ENCODE data around the gene TERB2. TPM values are rescaled to one million over a fixed set of nuclear protein-coding genes. Genes with fewer than 3 reads are reported as not detected.
A peak's percentile ranks its signal among the peaks of the same experiment; 100 is the strongest.
"Not testable (repeated sequence)": the region's sequence is repeated elsewhere in the genome, so short reads cannot be mapped to it uniquely, and the experiment has no call there.

Gene TERB2
- total and polyA plus RNA-seq, 2 donors (not counting 3 experiments of a cell fraction or from before 2014, with no cell fraction given), result not detected

DNA sequence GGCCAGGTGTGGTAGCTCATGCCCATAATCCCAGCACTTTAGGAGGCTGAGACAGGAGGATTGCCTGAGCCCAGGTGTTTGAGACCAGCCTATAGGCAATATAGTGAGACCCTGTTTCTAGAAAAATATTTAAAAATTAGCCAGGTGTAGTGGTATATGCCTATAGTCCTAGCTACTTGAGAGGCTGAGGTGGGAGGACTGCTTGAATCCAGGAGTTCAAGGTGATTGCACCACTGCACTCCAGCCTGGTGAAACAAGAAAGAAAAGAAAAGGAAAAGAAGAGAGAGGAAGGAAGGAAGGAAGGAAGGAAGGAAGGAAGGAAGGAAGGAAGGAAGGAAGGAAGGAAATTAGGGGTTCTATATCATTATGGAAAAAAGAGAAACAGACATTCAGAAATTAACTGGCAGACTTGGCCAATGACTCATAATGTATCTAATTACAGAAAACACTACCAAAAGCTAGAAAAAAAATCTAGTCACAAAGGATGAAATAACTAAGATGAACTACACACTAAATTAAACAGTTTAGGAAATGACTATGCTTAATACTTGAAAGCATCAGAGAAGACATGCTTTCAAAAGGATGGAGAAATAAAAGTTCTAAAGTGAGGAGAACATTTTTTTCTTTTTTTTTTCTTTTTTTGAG, 45.4 kb upstream of the TERB2 start:
- Histone ChIP-seq H3K4me3 (replicated peaks in 1 of 3; ENCODE audit: insufficient read depth in 1 of 3, low read depth in 1 of 3, low read length in 3 of 3) (no peak overlapping the region), H3K4me2 (ENCODE audit: insufficient read depth, low read length) (no peak overlapping the region), H3K36me3 (ENCODE audit: control insufficient read depth in 2 of 2, extremely low read depth in 1 of 2, insufficient read depth in 2 of 2, low read length in 2 of 2) (no peaks in the 10 kb centered on the region), H3K79me2 (ENCODE audit: control insufficient read depth, insufficient read depth, low read length) (no peaks in the 10 kb centered on the region), H3K9me3 (replicated peaks; ENCODE audit: control insufficient read depth, insufficient read depth, low read length) (no peaks in the 10 kb centered on the region), H3K27me3 (ENCODE audit: control insufficient read depth in 2 of 2, insufficient read depth in 2 of 2, low read length in 2 of 2) (peaks cover 0 to 1% of the 10 kb centered on the region in 2 experiments), H3K9me1 (replicated peaks; ENCODE audit: control insufficient read depth, extremely low read depth, insufficient read depth, low read length) (no peaks in the 10 kb centered on the region), H3K4me1 (ENCODE audit: control insufficient read depth, extremely low read depth, insufficient read depth, low read length) (no peaks in the 10 kb centered on the region), H2AFZ (ENCODE audit: low read depth, low read length) (no peak overlapping the region), H3K27ac (ENCODE audit: insufficient read depth, low read depth, low read length) (no peak overlapping the region), H3K9ac (replicated peaks; ENCODE audit: extremely low read depth, insufficient read depth, low read length) (no peak overlapping the region), H4K20me1 (replicated peaks; ENCODE audit: control insufficient read depth, extremely low read depth, insufficient read depth, low read length) (no peaks in the 10 kb centered on the region)
- intact Hi-C loops (cut with micrococcal nuclease), result no loop called here
- no peak for DNase-seq (ENCODE audit: low read depth, low spot score)
- dilution Hi-C loops (cut with MboI; ENCODE audit: extremely low pct_ligation_motif_present, low sequenced_read_pairs), result no loop called here
- BruUV-seq (replicated peaks), result no TSS peak
- ChIA-PET POLR2A (no interaction called here), CTCF (interaction anchor here (0.6 to 1.0 kb wide), 2 partner anchors 9 to 33 kb away, joined by 3 read pairs; no protein-coding TSS in a partner anchor)
- no peak for TF ChIP-seq MYC (IDR thresholded peaks at IDR 0.05; ENCODE audit: low read depth, low read length)
- no peak for TF ChIP-seq FOS (IDR thresholded peaks at IDR 0.05; ENCODE audit: borderline replicate concordance, insufficient read depth, low read length)
- no peak for TF ChIP-seq POLR2AphosphoS5 (IDR thresholded peaks at IDR 0.05; ENCODE audit: insufficient read depth, low read depth, low read length)
- TF ChIP-seq JUN (IDR thresholded peaks at IDR 0.05; ENCODE audit: borderline replicate concordance, insufficient read depth, insufficient read length, low read depth), result no peak
- TF ChIP-seq POLR2A (IDR thresholded peaks at IDR 0.05; ENCODE audit: low read depth, low read length), result no peak
- no peak for TF ChIP-seq EZH2 (IDR thresholded peaks at IDR 0.05; ENCODE audit: borderline replicate concordance, low read depth, low read length, severe bottlenecking)
- TF ChIP-seq, protein P1, sequence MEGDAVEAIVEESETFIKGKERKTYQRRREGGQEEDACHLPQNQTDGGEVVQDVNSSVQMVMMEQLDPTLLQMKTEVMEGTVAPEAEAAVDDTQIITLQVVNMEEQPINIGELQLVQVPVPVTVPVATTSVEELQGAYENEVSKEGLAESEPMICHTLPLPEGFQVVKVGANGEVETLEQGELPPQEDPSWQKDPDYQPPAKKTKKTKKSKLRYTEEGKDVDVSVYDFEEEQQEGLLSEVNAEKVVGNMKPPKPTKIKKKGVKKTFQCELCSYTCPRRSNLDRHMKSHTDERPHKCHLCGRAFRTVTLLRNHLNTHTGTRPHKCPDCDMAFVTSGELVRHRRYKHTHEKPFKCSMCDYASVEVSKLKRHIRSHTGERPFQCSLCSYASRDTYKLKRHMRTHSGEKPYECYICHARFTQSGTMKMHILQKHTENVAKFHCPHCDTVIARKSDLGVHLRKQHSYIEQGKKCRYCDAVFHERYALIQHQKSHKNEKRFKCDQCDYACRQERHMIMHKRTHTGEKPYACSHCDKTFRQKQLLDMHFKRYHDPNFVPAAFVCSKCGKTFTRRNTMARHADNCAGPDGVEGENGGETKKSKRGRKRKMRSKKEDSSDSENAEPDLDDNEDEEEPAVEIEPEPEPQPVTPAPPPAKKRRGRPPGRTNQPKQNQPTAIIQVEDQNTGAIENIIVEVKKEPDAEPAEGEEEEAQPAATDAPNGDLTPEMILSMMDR (IDR thresholded peaks at IDR 0.05; ENCODE audit: extremely low read depth in 1 of 2, insufficient read depth in 1 of 2, low read depth in 1 of 2, low read length in 2 of 2), result no peak
- no peak for TF ChIP-seq MAX (IDR thresholded peaks at IDR 0.05; ENCODE audit: insufficient read depth, insufficient read length)
- TF ChIP-seq GATA2 (IDR thresholded peaks at IDR 0.05; ENCODE audit: insufficient read depth, insufficient read length, low read depth, low read length), result no peak
- no peak for FAIRE-seq

DNA sequence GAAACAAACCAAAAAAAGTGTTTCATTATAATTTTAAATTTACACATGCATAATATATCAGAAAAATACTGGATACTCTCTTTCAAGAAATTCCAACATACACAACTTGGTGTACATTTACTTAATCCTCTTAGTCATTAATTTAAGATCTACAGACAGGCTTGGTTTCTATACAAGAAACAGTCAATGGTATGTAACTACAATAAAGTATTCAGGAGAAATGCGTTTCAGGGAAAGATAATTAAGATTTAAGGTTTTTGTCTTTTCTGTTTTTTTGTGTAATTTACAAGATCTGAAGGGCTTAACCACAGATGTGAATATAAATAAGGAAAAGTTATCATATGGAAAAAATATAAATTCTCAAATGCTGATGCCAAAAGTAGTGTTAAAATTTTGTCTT, 44.3 kb upstream of the TERB2 start:
- H3K4me2 ChIP-seq (ENCODE audit: insufficient read depth, low read length); H3K36me3 ChIP-seq (ENCODE audit: control insufficient read depth in 2 of 2, extremely low read depth in 1 of 2, insufficient read depth in 2 of 2, low read length in 2 of 2); dilution Hi-C loops (cut with MboI; ENCODE audit: extremely low pct_ligation_motif_present, low sequenced_read_pairs); H3K9me3 ChIP-seq (replicated peaks; ENCODE audit: control insufficient read depth, insufficient read depth, low read length); CTCF ChIA-PET; DNase-seq (ENCODE audit: low read depth, low spot score); intact Hi-C loops (cut with micrococcal nuclease); H3K9ac ChIP-seq (replicated peaks; ENCODE audit: extremely low read depth, insufficient read depth, low read length); H4K20me1 ChIP-seq (replicated peaks; ENCODE audit: control insufficient read depth, extremely low read depth, insufficient read depth, low read length); H3K79me2 ChIP-seq (ENCODE audit: control insufficient read depth, insufficient read depth, low read length); H3K27ac ChIP-seq (ENCODE audit: insufficient read depth, low read depth, low read length); H3K4me1 ChIP-seq (ENCODE audit: control insufficient read depth, extremely low read depth, insufficient read depth, low read length); H3K9me1 ChIP-seq (replicated peaks; ENCODE audit: control insufficient read depth, extremely low read depth, insufficient read depth, low read length); POLR2A ChIA-PET; FAIRE-seq; H3K27me3 ChIP-seq (ENCODE audit: control insufficient read depth in 2 of 2, insufficient read depth in 2 of 2, low read length in 2 of 2); H2AFZ ChIP-seq (ENCODE audit: low read depth, low read length); H3K4me3 ChIP-seq (replicated peaks in 1 of 3; ENCODE audit: insufficient read depth in 1 of 3, low read depth in 1 of 3, low read length in 3 of 3); BruUV-seq (replicated peaks): not testable (repeated sequence)

DNA sequence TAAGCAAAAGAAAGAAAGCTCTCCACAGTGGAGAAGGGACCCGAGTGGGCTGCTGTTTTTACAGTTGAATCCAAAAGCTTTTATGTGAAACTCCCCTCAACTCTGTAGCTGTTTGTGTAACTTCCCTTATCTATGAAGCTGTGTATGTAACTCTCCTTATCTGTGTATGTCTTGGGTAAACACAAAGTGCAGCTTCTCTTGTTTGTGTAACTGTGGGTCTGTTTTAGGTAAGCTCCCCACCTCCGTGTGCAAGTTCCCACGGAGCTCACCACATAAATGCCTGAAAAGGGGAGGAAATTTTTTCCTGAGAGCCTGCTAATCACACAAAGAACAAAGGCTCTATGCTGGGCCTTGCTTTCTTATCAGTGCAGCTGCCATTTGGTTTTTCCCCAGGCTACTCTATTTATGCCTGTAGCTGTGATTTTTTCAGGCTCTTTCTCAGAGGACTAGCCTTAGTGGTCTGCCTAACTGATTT, 43.5 kb upstream of the TERB2 start:
- dilution Hi-C loops (cut with MboI; ENCODE audit: extremely low pct_ligation_motif_present, low sequenced_read_pairs); H3K4me1 ChIP-seq (ENCODE audit: control insufficient read depth, extremely low read depth, insufficient read depth, low read length); intact Hi-C loops (cut with micrococcal nuclease); H3K79me2 ChIP-seq (ENCODE audit: control insufficient read depth, insufficient read depth, low read length); H2AFZ ChIP-seq (ENCODE audit: low read depth, low read length); H3K9me1 ChIP-seq (replicated peaks; ENCODE audit: control insufficient read depth, extremely low read depth, insufficient read depth, low read length); POLR2A ChIA-PET; H3K36me3 ChIP-seq (ENCODE audit: control insufficient read depth in 2 of 2, extremely low read depth in 1 of 2, insufficient read depth in 2 of 2, low read length in 2 of 2); BruUV-seq (replicated peaks); H3K27ac ChIP-seq (ENCODE audit: insufficient read depth, low read depth, low read length); H3K9me3 ChIP-seq (replicated peaks; ENCODE audit: control insufficient read depth, insufficient read depth, low read length); H3K4me2 ChIP-seq (ENCODE audit: insufficient read depth, low read length); H3K27me3 ChIP-seq (ENCODE audit: control insufficient read depth in 2 of 2, insufficient read depth in 2 of 2, low read length in 2 of 2); CTCF ChIA-PET; DNase-seq (ENCODE audit: low read depth, low spot score); H3K4me3 ChIP-seq (replicated peaks in 1 of 3; ENCODE audit: insufficient read depth in 1 of 3, low read depth in 1 of 3, low read length in 3 of 3); H3K9ac ChIP-seq (replicated peaks; ENCODE audit: extremely low read depth, insufficient read depth, low read length); H4K20me1 ChIP-seq (replicated peaks; ENCODE audit: control insufficient read depth, extremely low read depth, insufficient read depth, low read length): not testable (repeated sequence)
- FAIRE-seq, result peak; percentile 48
